ENCODE results near the gene NOP14. TPM values are rescaled to one million over a fixed set of nuclear protein-coding genes. Genes with fewer than 3 reads are reported as not detected.

NOP14 gene
- total RNA-seq, 1 donor from 2014 or later: 12.3 TPM

DNA sequence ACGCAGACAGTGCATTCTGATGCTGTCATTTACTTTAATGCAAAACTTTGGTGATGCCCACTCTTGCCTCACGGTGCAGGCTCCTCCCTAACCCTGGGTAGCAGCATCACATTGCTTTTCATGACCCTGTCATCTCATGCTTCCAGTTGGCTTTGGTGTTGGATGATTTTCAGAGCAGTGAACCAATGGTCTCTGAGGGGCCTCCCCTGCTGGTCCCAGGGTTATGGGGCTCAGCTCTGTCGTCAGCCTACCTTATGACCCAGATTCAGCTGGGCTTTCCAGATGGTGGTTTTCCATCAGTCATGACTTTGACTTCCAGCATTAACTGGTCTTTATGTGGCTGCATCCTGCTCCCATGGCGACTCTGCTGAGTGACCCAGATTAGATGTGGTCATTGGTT lies 56.0 kb downstream of the NOP14 start:
- H3K4me3 ChIP-seq: no peak overlapping the region
- intact Hi-C loops (cut with DNase I): no loop called here
- no peaks in the 10 kb centered on the region for H3K27me3 ChIP-seq
- no peaks in the 10 kb centered on the region for H3K9me3 ChIP-seq
- no peak for DNase-seq (ENCODE audit: low spot score in 2 of 2)
- TF ChIP-seq CTCF (IDR thresholded peaks at IDR 0.05): no peak
- H3K4me1 ChIP-seq: no peaks in the 10 kb centered on the region
- peaks cover 84 to 93% of the 10 kb centered on the region in 2 donors for H3K36me3 ChIP-seq
- H3K27ac ChIP-seq: no peak overlapping the region

- no peak for DNase-seq (ENCODE audit: low spot score in 2 of 2)
- H3K4me3 ChIP-seq: no peak overlapping the region
- H3K27me3 ChIP-seq: no peaks in the 10 kb centered on the region
- intact Hi-C loops (cut with DNase I): no loop called here
- H3K4me1 ChIP-seq: no peaks in the 10 kb centered on the region
- H3K36me3 ChIP-seq: peaks cover 78 to 93% of the 10 kb centered on the region in 2 donors
- no peak overlapping the region for H3K27ac ChIP-seq
- no peak for TF ChIP-seq CTCF (IDR thresholded peaks at IDR 0.05)
- H3K9me3 ChIP-seq: no peaks in the 10 kb centered on the region
Measured at GRCh38 chr4:2906218-2906617, 57.0 kb downstream of the NOP14 start.

DNA sequence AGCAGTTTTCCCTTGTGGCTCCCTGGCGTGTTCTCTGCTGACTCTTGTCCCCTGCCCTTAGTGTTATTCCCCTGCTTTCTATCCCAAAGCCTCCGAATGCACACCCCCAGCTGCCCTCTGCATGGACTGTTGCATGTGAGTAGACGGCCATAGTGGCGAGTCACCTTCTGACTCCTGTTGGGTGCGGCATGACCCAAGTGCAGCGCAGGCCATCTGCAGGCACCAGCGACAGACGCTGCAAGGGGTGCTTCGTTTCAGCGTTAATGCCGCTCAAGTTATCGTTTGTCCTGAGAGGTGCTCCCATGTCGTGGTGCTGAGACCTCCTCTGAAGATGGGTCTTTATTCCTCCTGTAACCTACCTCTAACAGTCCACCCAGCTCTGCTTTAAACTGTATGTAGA lies 57.7 kb downstream of the NOP14 start:
- Histone ChIP-seq H3K36me3 (peaks cover 78 to 93% of the 10 kb centered on the region in 2 donors), H3K27ac (no peak overlapping the region), H3K27me3 (no peaks in the 10 kb centered on the region), H3K4me1 (no peaks in the 10 kb centered on the region), H3K4me3 (no peak overlapping the region), H3K9me3 (no peaks in the 10 kb centered on the region)
- intact Hi-C loops (cut with DNase I): no loop called here
- no peak for TF ChIP-seq CTCF (IDR thresholded peaks at IDR 0.05)
- DNase-seq (ENCODE audit: low spot score in 2 of 2): no peak

GRCh38 chr4:2902126-2902525 lies 61.1 kb downstream of the NOP14 start:
- Histone ChIP-seq H3K27ac (no peak overlapping the region), H3K27me3 (no peaks in the 10 kb centered on the region), H3K4me1 (no peaks in the 10 kb centered on the region), H3K36me3 (peaks cover 76 to 94% of the 10 kb centered on the region in 2 donors), H3K4me3 (no peak overlapping the region), H3K9me3 (no peaks in the 10 kb centered on the region)
- intact Hi-C loops (cut with DNase I): no loop called here
- TF ChIP-seq CTCF (IDR thresholded peaks at IDR 0.05): no peak
- DNase-seq (ENCODE audit: low spot score in 2 of 2): no peak

DNA sequence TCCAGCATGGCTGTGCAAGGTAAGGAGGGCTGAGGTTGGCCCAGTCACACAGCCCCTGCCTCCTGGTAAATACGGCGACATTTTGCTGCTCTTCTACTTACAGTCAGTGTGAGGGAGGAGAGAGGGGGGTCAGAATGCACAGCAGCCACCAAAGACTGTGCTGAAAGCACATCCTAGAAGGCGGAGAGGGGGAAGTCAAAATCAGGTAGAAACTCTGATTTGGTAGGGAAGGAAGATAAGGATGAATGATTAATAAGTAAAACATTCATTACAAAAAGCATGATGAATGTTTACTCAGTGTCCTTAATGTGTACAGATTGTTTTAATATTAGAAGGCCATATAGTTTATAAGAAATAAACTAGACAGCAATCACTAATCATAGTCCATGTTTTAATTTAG lies 62.0 kb downstream of the NOP14 start:
- Histone ChIP-seq H3K4me3 (no peak overlapping the region), H3K36me3 (peaks cover 79 to 94% of the 10 kb centered on the region in 2 donors), H3K4me1 (no peaks in the 10 kb centered on the region), H3K27me3 (no peaks in the 10 kb centered on the region), H3K27ac (no peak overlapping the region), H3K9me3 (no peaks in the 10 kb centered on the region)
- no peak for TF ChIP-seq CTCF (IDR thresholded peaks at IDR 0.05)
- DNase-seq (ENCODE audit: low spot score in 2 of 2): no peak
- intact Hi-C loops (cut with DNase I): no loop called here

DNA sequence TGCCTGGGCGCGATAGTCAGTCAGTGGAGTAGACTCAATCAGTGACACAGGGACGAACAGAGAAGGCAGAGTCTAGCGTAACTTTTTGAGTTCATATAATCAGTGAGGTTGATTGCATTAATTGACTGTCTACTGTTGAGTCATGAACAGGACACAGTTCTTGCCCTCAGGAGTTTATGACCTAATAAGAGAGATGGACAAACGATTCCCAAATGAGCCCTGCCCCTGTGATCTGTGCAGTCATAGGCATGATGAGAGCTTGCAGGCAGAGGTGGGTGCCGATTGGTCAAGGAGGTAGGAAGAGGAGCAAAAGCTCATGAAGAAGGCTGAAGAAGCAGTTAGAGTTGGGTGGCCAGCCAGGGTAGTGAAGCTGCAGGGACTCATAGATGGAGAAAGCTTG lies 62.5 kb downstream of the NOP14 start:
- H3K9me3 ChIP-seq: no peaks in the 10 kb centered on the region
- intact Hi-C loops (cut with DNase I): no loop called here
- TF ChIP-seq CTCF (IDR thresholded peaks at IDR 0.05): no peak
- H3K27ac ChIP-seq: no peak overlapping the region
- H3K4me3 ChIP-seq: no peak overlapping the region
- H3K27me3 ChIP-seq: no peaks in the 10 kb centered on the region
- DNase-seq (ENCODE audit: low spot score in 2 of 2): no peak
- H3K36me3 ChIP-seq: peaks cover 79 to 94% of the 10 kb centered on the region in 2 donors
- no peaks in the 10 kb centered on the region for H3K4me1 ChIP-seq
